NCI-H1105 (cell line): ENCODE measurements around the gene GATA2.

ENCODE experiments used
- DNase-seq: peaks from one replicate; lab custom pipeline; 2025; lab: John Stamatoyannopoulos, UW

Gene GATA2

DNA sequence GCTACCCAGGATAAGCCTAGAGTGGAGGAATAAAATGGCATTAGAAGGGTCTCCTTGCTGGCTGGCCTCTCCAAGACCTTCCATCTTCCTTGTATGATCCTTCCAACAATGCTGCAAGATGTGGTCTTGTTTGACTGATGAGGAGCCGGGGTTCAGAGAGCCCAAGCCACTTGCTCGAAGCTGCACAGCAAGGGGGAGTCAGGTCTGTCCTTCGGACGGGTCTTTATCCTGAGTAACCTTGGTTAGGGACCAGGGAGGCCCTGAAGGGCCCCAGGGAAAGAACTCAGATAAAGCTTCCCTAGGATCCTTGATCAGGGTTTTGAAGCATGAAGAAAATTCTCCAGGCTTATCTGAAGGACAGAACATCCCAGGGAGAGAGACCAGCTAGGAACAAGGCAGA, 19.3 kb downstream of the GATA2 start:
- DNase-seq: no peak

DNA sequence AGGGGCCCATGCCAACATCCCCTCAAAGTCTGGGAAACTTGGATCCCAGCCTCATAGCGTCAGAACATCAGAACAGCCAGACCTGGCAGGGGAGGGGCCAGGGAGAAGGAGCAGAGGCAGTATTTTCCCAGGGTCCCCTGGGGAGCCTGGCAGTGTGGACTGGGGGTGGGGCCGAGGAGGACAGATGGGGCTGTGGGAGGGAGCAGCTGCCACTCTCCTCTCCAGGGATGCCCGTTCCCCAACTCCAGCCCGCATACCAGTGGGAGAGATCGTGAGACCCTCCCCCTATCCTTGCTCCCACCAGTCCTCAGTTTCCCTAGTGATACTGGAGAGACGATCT, 19.9 kb downstream of the GATA2 start:
- DNase-seq: no peak

DNA sequence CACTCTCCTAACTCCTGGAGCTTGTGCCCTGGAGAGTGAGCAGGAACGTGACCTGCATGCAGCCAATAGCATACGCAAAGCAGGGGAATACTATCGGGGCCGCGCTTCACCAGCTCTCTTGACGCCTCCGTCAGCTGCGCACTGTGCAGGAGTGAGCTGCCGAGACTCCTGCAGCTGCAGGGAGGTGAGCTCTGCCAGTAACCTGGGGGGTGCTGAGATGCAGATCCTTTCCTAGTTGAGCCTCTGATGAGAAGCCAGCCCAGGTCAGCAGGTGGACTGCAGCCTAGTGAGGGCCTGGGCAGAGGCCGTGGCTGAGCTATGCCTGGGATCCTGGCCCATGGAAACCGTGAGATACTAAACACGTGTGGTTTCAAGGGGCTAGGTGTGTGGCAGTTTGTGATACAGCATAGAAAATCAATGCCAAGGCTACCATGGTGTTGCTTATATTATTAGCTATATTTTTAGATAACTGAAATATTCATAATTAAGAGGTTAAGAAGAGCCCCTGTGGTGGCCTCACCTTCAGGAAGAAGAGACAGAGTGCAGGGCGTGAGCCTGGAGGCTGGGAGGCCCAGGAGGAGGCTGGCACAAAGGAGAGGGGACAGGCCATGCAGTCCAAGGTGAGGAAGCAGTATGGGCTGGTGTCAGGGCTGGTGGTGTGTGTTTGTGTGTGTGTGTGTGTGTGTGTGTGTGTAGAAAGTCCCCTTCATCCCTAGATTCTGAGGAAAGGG, 20.4 kb downstream of the GATA2 start:
- DNase-seq: no peak

DNA sequence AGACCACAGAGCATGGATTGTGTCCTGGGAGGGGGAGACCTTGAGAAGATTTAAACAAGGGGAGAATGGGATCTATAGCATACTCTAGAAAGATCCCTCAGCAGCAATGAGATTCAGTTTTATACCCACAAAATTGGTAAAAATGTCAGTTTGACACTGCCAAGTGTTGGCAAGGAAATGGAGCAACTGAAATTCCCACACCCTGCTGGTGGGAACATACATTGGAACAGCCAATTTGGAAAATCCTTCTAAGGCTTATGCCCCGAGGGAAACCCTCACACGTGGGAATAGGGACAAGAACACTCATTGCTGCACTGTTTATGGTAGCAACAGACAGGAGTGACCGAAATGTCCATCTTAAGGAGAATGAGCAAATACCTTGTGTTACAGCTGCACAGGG, 21.3 kb downstream of the GATA2 start:
- no peak for DNase-seq

DNA sequence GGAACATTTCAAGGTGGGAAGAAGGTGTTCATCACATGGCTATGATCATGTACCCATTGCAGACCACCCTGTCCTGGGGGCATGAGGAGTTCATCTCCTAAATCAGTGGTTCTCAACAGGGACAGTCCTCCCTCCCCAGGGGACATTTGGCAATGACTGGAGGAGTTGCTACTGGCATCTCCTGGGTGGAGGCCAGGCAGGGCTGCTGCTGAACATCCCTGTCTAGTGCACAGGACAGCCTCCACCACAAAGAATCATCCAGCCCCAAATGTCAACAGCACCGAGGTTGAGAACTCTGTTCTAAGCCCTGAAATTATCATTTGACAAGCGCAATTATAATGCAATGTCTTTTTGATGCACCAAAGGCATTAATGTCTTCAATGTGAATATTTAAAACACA, 21.9 kb downstream of the GATA2 start:
- DNase-seq: no peak

DNA sequence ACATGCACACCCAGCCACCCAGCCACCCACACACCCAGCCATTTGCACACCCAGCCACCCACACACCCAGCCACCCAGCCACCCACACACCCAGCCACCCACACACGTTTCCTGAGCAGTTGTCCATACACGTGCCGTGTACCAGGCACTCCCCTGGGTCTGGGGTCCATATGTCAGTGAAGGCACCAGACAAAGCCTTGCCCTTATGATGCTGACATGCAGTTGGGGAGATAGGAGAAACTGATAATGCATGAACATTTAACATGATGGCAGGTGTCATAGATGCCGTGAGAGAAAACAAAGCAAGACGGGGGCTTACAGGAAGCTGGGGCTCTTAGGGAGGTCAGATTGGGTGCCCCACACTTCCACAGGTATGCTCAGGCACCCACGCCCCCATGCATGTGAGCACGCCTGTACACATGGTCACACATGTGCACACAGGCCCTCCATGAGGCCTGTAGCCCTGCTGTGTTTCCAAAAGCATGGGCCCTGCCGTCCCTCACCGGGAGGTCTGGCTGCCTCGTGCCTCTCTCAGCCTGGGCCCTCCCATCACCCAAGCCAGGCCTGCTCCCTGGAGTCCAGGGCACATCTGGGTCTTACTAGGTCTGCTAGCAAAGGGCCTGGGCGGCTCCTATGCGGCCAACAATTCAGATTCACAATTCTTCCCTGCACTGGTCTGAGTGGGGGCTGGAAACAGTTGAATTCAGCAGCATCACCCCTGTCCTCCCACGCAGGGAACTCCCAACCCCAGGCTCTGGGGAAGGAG, 22.7 kb downstream of the GATA2 start:
- DNase-seq: no peak

DNA sequence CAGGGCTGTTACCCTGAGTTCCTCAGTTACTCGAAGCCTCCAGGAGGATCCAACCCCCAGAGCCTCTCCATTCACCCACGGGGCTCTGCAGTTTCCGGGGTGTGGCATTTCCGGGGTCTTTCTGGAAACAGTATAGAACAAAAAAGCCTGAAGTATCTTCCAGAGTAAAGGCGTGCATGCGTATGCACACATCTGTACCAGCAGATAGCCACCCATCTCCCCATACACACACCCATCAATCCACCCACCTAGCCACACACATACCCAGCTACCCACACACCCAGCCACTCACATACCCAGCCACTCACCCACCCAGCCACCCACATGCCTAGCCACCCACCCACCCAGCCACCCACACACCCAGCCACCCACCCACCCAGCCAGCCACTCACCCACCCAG, 23.4 kb downstream of the GATA2 start:
- no peak for DNase-seq

DNA sequence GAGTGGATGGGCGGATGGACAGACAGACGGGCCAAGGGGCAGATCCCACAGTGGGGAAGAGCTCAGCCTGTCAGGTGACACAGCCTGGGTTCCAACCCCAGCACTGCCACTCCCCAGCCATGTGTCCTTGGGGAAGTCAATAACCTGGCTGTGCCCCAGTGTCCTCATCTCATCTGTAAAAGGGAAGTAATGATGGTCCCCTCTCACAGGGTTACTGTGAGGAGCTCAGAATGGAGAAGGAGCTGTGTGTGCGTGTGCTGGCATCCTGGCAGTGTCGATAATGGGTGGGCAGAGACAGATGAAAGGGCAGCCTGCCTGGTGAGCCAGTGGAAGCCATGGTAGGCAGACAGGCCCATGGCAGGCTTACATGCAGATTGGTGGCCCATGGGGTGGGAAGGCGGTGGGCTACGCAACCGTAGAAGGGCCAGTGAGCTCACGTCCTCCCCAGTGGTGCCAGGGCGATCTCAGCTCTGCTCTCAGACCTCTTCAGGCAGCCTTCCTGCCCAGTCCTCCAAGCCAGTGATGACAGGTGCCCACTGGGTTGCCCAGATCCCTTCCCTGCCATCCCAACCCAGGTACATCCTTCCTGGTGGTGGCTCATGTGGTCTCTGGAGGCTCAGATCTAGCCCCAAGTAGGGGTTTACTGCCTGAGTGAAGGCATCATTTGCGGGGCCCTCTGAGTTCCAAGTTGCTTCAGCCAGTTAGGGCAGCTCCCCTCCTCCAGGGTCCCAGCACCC, 24.0 kb downstream of the GATA2 start:
- DNase-seq: no peak

DNA sequence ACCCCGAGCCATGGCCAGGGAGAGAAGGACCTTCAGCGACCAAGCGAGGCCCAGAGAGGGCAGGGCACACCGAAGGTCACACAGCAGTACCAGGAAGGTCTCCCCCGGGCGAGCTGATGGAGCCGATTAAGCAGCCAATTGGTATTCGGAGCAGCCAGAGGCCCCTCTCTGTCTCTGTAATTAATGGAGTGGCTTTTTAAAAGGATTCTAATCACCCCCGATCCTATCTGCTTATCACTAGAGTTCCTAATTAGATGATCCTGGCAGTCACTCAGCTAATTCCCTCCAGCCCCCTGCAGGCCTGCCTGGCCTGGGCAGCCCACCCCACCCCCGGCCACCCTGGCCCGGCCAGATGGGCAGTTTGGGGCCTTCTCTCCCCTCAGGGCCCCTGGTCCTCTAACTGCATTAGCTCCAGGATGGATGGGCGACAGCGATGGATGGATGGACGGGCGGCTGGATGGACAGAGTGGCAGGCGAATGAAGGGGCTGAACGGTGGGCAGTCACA, 24.7 kb downstream of the GATA2 start:
- DNase-seq: no peak

DNA sequence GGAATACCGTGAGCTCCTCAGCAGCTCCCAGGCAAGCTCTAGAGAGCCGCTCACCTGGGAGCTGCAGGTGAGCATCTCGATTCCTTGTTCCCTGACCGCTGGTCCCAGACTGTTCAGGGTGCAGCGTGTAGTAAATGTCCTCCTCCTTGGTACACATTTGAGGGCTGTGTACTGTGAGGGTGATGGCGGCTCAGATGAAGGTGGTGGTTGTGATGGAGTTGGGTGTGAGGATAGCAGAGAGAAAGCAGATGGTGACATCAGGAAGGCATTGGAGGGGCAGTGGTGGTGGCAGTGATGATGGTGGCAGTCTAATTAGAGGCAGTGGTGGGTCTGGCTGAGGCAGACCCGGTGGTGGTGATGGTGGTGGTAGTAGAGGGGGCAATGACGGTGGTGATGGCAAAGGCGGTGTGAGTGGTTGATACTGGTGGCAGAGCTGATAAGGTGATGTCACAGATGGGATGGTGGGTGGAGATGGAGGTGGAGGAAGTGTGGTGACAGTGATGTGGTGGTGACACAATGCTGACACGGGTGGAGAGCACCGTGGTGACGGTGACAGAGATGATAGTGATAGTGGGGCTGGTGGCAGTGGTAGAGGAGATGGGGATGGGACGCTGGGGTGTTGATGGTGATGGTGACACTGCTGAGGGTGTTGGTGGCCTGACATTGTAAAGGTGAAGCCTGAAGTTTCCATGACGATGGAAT, 26.0 kb downstream of the GATA2 start, which contains the start of gene DNAJB8:
Gene DNAJB8 (minus strand): TSS at position 51 of the 702 bp plus-strand sequence. CDS start 3,645 bp downstream, outside the sequence.
- no peak for DNase-seq

DNA sequence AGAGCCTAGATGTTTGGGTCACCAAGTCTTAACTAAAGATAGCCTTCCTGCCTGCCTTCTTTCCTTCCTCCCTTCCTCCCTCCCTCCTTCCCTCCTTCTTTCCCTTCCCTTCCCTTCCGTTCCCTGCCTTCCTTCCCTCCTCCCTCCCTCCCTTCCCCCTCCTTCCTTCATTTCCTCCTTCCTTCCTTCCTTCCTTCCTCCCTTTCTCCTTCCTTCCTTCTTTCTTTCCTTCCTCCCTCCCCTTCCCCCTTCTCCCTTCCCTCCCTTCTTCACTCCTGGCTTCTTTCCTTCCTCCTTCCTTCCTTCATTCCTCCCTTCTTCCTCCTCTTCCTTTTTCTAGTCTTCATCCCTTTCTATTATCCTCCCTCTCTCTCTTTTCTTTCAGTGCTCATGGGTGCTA, 28.3 kb downstream of the GATA2 start:
- DNase-seq: no peak

DNA sequence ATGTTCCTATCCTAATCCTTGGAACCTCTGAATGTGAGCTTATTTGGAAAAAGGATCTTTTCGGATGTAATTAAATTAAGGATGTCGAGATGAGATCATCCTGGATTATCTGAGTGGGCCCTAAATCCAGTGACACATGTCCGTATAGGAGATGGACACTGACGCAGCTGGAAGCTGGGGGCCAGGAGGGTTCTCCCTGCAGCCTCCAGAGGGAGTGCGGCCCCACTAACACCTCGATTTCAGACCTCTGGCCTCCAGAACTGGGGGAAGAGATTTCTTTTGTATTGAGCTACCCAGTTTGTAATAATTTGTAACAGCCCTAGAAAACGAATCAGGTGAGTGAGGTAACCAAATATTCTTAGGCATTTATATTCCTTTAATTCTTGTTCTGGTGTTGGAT, 28.8 kb downstream of the GATA2 start:
- DNase-seq: no peak

DNA sequence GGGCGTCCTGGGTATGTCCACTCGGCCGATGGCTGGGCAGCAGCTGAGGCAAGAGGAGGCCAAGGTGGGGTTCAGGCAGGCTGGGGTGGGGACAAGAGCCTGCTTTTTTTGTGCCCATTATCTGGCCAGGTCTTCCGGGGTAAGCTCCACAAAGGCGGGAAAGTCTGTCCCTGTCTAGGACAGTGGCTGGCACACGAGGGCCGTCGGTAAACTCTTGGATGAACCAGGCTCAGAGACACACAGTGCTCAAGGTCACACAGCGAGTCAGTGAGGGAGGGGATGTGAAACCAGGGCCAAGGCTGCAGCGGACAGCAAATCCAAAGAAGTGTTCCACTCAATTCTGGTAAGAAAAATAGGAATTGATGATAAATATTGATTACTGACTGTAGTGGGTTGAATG, 29.2 kb downstream of the GATA2 start:
- DNase-seq: no peak

DNA sequence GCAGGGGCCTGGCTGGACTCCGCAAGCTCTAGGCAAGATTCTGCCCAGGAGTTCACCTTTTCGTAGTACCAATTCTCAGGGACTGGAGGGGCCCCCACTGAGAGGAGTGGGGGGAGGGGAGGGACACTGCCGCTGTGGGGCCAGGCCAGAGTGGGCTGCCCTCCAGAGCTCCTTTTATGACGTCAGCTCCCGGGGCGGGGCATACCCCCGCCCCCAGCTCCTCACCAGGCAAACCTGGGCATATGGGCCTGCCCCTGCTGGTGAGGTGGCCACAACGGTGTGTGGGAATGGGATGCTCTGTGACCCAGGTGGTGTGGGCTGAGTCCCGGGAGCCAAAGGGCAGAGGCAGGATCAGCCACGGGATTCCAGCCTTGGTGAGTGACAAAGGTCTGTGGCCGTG, 29.6 kb downstream of the GATA2 start:
- DNase-seq: no peak

DNA sequence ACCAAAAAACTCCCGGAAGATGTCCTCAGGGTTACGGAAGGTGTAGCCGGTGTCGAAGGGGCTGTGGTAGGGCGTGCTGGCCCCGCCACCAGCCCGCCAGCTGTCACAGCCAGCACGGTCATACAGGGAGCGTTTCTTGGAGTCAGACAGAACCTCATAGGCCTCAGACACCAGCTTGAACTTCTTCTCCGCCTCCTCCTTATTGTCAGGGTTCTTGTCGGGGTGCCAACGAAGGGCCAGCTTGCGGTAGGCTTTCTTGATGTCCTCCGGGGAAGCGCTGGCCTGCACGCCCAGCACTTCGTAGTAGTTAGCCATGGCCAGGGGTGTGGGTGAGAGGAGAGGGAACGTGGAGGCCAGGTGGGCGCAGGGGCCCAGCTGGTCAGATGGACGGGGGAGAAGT, 30.1 kb downstream of the GATA2 start:
- DNase-seq: no peak

DNA sequence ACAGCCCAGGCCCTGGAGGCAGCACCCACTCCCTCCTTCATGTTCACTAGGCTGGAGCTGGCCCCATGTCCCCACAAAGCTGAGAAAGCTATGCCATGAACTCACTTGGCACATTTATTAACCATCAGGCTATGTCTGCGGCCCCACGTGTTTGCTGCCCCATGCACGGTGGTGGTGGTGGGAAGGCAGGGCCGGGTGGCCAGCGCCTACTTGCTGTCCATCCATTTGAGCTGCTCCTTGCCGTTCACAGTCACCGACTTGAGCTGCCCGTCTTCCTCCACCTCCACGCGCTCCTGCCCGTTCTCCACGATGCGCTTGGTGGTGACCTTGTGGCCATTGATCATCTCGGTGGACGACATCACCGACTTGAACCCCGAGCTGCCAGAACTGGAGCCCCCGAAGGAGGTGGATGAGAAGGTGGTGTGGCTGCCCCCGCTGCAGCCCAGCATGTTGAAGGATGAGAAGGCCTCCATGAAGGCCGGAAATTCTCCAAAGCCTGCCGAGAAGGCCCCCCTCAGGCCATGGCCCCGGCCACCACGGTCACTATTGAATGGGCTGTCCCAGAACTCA, 30.6 kb downstream of the GATA2 start:
- no peak for DNase-seq

DNA sequence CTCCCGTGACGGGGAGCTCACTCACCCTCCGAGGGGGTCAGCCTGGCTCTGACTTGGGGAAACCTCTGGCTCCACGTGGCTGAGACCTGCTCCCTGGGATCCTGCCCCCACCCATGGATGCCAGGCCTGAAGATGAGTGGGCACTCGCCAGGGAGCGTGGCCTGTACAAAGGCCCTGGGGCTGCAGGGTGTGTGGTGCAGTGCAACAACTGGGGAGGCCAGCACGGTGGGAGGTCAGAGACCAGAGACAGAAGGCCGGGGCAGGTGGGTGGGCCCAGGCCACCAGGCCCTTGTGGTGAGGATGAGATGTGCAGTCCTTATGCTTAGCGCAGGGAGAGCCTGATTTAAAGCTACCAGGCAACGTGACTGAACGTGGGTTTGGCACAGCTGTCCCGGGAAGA, 31.3 kb downstream of the GATA2 start:
- no peak for DNase-seq

DNA sequence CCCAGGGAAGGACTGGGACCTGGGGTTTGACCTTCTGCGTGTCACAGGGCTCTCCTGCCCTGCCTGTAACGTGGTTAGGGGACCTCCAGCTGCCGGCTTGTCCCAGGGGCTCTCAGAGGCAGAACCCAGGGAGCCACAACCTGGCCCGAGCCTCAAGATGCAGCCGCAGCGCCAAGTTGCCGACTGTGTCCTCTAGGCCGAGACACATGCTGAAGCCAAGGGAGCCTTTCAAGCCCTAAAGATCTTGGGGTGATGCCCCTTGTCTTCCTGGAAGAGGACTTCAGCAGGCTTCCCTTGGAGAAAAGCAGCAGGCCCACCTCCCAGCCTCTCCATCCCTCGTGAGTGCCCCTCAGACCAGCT, 33.6 kb downstream of the GATA2 start:
- no peak for DNase-seq

DNA sequence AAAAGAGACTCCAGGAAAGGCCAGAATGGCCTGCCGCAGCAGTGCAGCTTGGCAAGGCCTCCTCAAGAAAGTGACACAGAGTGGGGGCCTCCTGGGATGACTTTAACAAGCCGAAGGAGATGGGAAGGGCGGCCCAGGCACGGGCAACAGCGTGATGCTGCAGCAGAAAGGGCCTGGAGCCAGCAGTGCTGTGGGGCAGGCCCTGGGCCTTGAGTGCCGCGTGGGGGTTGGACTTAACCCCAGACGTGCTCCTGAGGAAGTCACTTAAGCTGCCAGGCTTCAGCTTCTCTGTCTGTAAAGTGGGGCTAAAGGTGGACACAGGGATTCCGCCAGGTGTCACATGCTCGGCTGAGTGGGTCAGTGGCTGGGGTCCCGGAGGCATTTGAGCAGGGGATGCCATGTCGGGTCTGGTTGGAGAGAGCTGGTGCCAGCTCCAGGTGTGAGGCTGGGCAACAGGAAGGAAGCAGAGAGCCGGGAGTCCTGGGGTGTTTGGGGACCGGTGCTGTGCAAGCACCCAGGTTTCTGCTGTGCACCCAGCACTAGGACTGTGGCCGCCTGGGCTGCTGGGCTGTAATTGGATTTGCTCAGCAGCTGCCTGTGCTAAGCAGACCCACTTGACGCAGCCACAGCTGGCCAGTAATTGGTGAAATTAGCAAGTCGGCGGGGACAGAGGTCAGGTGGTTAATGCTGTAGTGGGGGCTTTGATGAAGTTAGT, 34.1 kb downstream of the GATA2 start:
- no peak for DNase-seq

DNA sequence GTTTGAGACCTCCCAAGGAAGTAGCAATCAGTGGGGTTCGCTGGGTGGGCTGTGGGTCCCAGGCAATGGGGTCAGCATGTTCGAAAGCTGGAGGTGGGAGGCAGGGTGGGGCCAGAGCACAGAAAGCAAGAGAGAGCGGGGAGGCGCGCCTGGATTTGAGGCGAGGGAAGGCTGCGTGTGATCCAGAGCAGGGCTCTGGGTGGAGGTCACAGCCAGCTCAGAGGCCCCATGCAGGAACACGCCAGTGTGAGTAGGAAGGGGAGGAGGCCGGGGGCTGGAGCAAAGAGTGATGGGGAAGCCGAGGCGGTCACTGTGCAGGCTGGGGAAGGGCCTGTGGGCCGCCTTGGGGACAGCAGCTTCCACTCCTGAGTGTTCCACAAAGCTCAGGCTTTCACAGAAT, 35.1 kb downstream of the GATA2 start:
- no peak for DNase-seq
